ENCODE data around the gene ZNF417.
A peak's percentile ranks its signal among the peaks of the same experiment; 100 is the strongest.

The ZNF417 gene

GRCh38 chr19:57946316-57946715 is 29.9 kb upstream of the ZNF417 start:
- H3K27me3 ChIP-seq (ENCODE audit: insufficient read depth, low read length), result no peaks in the 10 kb centered on the region
- DNase-seq, result no peak
- H3K14ac ChIP-seq (ENCODE audit: low read length), result no peak overlapping the region
- peaks cover 8% of the 10 kb centered on the region for H3K79me2 ChIP-seq (ENCODE audit: control insufficient read depth, insufficient read depth, low read length, poor library complexity)
- peak overlapping the region; percentile 85 for H3K4me2 ChIP-seq (ENCODE audit: low read length)
- no peak overlapping the region for H3K23ac ChIP-seq (ENCODE audit: low read length)
- H3K9ac ChIP-seq (ENCODE audit: low read length), result no peak overlapping the region
- no peak overlapping the region for H2AK5ac ChIP-seq (ENCODE audit: low read length)
- no peak overlapping the region for H2BK120ac ChIP-seq (ENCODE audit: insufficient read depth, low read length, poor library complexity)
- no peak overlapping the region for H4K91ac ChIP-seq (ENCODE audit: low read depth, low read length)
- peak overlapping the region; percentile 97 for H3K4me3 ChIP-seq (ENCODE audit: low read depth, low read length)
- no peak overlapping the region for H2AFZ ChIP-seq (ENCODE audit: insufficient read depth, low read length, poor library complexity)
- no peak overlapping the region for H3K27ac ChIP-seq (ENCODE audit: low read depth, low read length)
- H3K18ac ChIP-seq (ENCODE audit: low read length), result no peak overlapping the region
- no peak overlapping the region for H2BK12ac ChIP-seq (ENCODE audit: low read length)
- no peak overlapping the region for H4K8ac ChIP-seq (ENCODE audit: low read depth, low read length)
- H3K4me1 ChIP-seq (ENCODE audit: control insufficient read depth in 1 of 2, insufficient read depth in 2 of 2, low read length in 2 of 2), result peaks cover 7 to 8% of the 10 kb centered on the region in 2 experiments
- no CpG with 5 or more reads among the region's 2 CpGs for WGBS (ENCODE audit: extremely low coverage, insufficient coverage, insufficient read length)
- no peak overlapping the region for H2BK5ac ChIP-seq (ENCODE audit: low read depth, low read length, poor library complexity)
- H3K4ac ChIP-seq (ENCODE audit: low read depth, low read length), result peak overlapping the region; percentile 88
- H3K79me1 ChIP-seq (ENCODE audit: low read length), result peaks cover 3% of the 10 kb centered on the region
- peaks cover 3 to 26% of the 10 kb centered on the region in 2 experiments for H3K36me3 ChIP-seq (ENCODE audit: control insufficient read depth in 1 of 2, insufficient read depth in 2 of 2, low read length in 2 of 2)
- peaks cover 17% of the 10 kb centered on the region for H3K9me3 ChIP-seq (ENCODE audit: insufficient read depth, low read depth, low read length)
- no peak overlapping the region for H4K12ac ChIP-seq (ENCODE audit: low read depth, low read length)

GRCh38 chr19:57941593-57941992 is 25.2 kb upstream of the ZNF417 start:
- H3K27me3 ChIP-seq (ENCODE audit: insufficient read depth, low read length), result no peaks in the 10 kb centered on the region
- H2AK5ac ChIP-seq (ENCODE audit: low read length), result no peak overlapping the region
- H3K4me3 ChIP-seq (ENCODE audit: low read depth, low read length), result no peak overlapping the region
- no peak overlapping the region for H2BK5ac ChIP-seq (ENCODE audit: low read depth, low read length, poor library complexity)
- no peaks in the 10 kb centered on the region for H3K79me1 ChIP-seq (ENCODE audit: low read length)
- peaks cover 3 to 32% of the 10 kb centered on the region in 2 experiments for H3K36me3 ChIP-seq (ENCODE audit: control insufficient read depth in 1 of 2, insufficient read depth in 2 of 2, low read length in 2 of 2)
- H3K9me3 ChIP-seq (ENCODE audit: insufficient read depth, low read depth, low read length), result no peaks in the 10 kb centered on the region
- no peak overlapping the region for H3K4me2 ChIP-seq (ENCODE audit: low read length)
- no peak overlapping the region for H4K91ac ChIP-seq (ENCODE audit: low read depth, low read length)
- no peak overlapping the region for H3K9ac ChIP-seq (ENCODE audit: low read length)
- no peak for DNase-seq
- no peak overlapping the region for H3K27ac ChIP-seq (ENCODE audit: low read depth, low read length)
- H2AFZ ChIP-seq (ENCODE audit: insufficient read depth, low read length, poor library complexity), result no peak overlapping the region
- no CpG with 5 or more reads among the region's 3 CpGs for WGBS (ENCODE audit: extremely low coverage, insufficient coverage, insufficient read length)
- no peak overlapping the region for H4K8ac ChIP-seq (ENCODE audit: low read depth, low read length)
- H3K4ac ChIP-seq (ENCODE audit: low read depth, low read length), result no peak overlapping the region
- peaks cover 3% of the 10 kb centered on the region for H3K79me2 ChIP-seq (ENCODE audit: control insufficient read depth, insufficient read depth, low read length, poor library complexity)
- no peak overlapping the region for H2BK120ac ChIP-seq (ENCODE audit: insufficient read depth, low read length, poor library complexity)
- H2BK12ac ChIP-seq (ENCODE audit: low read length), result no peak overlapping the region
- no peak overlapping the region for H3K14ac ChIP-seq (ENCODE audit: low read length)
- H3K18ac ChIP-seq (ENCODE audit: low read length), result no peak overlapping the region
- H4K12ac ChIP-seq (ENCODE audit: low read depth, low read length), result no peak overlapping the region
- peaks cover 3% of the 10 kb centered on the region in 2 experiments for H3K4me1 ChIP-seq (ENCODE audit: control insufficient read depth in 1 of 2, insufficient read depth in 2 of 2, low read length in 2 of 2)
- no peak overlapping the region for H3K23ac ChIP-seq (ENCODE audit: low read length)

- Histone ChIP-seq H4K91ac (ENCODE audit: low read depth, low read length) (no peak overlapping the region), H4K12ac (ENCODE audit: low read depth, low read length) (no peak overlapping the region), H3K36me3 (ENCODE audit: control insufficient read depth in 1 of 2, insufficient read depth in 2 of 2, low read length in 2 of 2) (peaks cover 3 to 7% of the 10 kb centered on the region in 2 experiments), H3K14ac (ENCODE audit: low read length) (no peak overlapping the region), H2BK5ac (ENCODE audit: low read depth, low read length, poor library complexity) (no peak overlapping the region), H3K9me3 (ENCODE audit: insufficient read depth, low read depth, low read length) (no peaks in the 10 kb centered on the region), H3K79me1 (ENCODE audit: low read length) (peaks cover 4% of the 10 kb centered on the region), H3K4me2 (ENCODE audit: low read length) (no peak overlapping the region), H3K4me3 (ENCODE audit: low read depth, low read length) (no peak overlapping the region), H3K27ac (ENCODE audit: low read depth, low read length) (no peak overlapping the region), H4K8ac (ENCODE audit: low read depth, low read length) (no peak overlapping the region), H2AFZ (ENCODE audit: insufficient read depth, low read length, poor library complexity) (no peak overlapping the region), H2AK5ac (ENCODE audit: low read length) (no peak overlapping the region), H3K23ac (ENCODE audit: low read length) (no peak overlapping the region), H3K18ac (ENCODE audit: low read length) (no peak overlapping the region), H3K4ac (ENCODE audit: low read depth, low read length) (no peak overlapping the region), H3K4me1 (ENCODE audit: control insufficient read depth in 1 of 2, insufficient read depth in 2 of 2, low read length in 2 of 2) (peaks cover 0 to 3% of the 10 kb centered on the region in 2 experiments), H3K9ac (ENCODE audit: low read length) (no peak overlapping the region), H2BK120ac (ENCODE audit: insufficient read depth, low read length, poor library complexity) (no peak overlapping the region), H3K27me3 (ENCODE audit: insufficient read depth, low read length) (no peaks in the 10 kb centered on the region), H2BK12ac (ENCODE audit: low read length) (no peak overlapping the region), H3K79me2 (ENCODE audit: control insufficient read depth, insufficient read depth, low read length, poor library complexity) (no peaks in the 10 kb centered on the region)
- no CpG with 5 or more reads among the region's 12 CpGs for WGBS (ENCODE audit: extremely low coverage, insufficient coverage, insufficient read length)
- no peak for DNase-seq
Observed at GRCh38 chr19:57935731-57936130, 19.3 kb upstream of the ZNF417 start.

GRCh38 chr19:57934820-57935665 is 18.7 kb upstream of the ZNF417 start, which contains the start of gene ZNF418:
TSS of gene ZNF418 (minus strand) at chr19:57935402. CDS start at chr19:57933822, 1,580 bp downstream.
- Histone ChIP-seq H2BK12ac (ENCODE audit: low read length) (no peak within 1 kb of the TSS), H4K8ac (ENCODE audit: low read depth, low read length) (peak within 1 kb of the TSS; percentile 63), H3K23ac (ENCODE audit: low read length) (no peak within 1 kb of the TSS), H3K14ac (ENCODE audit: low read length) (peak within 1 kb of the TSS; percentile 70), H3K27me3 (ENCODE audit: insufficient read depth, low read length) (no peaks in the 10 kb centered on the region), H3K9ac (ENCODE audit: low read length) (peak within 1 kb of the TSS; percentile 70), H3K79me2 (ENCODE audit: control insufficient read depth, insufficient read depth, low read length, poor library complexity) (no peaks in the 10 kb centered on the region), H4K12ac (ENCODE audit: low read depth, low read length) (peak within 1 kb of the TSS; percentile 12), H2BK120ac (ENCODE audit: insufficient read depth, low read length, poor library complexity) (peak within 1 kb of the TSS; percentile 37), H3K36me3 (ENCODE audit: control insufficient read depth in 1 of 2, insufficient read depth in 2 of 2, low read length in 2 of 2) (peaks cover 4 to 12% of the 10 kb centered on the region in 2 experiments), H2AK5ac (ENCODE audit: low read length) (no peak within 1 kb of the TSS), H4K91ac (ENCODE audit: low read depth, low read length) (peak within 1 kb of the TSS; percentile 13), H3K4me1 (ENCODE audit: control insufficient read depth in 1 of 2, insufficient read depth in 2 of 2, low read length in 2 of 2) (peaks cover 0 to 3% of the 10 kb centered on the region in 2 experiments), H2BK5ac (ENCODE audit: low read depth, low read length, poor library complexity) (no peak within 1 kb of the TSS), H3K18ac (ENCODE audit: low read length) (peak within 1 kb of the TSS; percentile 33), H3K79me1 (ENCODE audit: low read length) (peaks cover 4% of the 10 kb centered on the region), H3K27ac (ENCODE audit: low read depth, low read length) (no peak within 1 kb of the TSS), H3K4me2 (ENCODE audit: low read length) (peak within 1 kb of the TSS; percentile 77), H3K4me3 (ENCODE audit: low read depth, low read length) (peak within 1 kb of the TSS; percentile 86), H3K4ac (ENCODE audit: low read depth, low read length) (no peak within 1 kb of the TSS), H3K9me3 (ENCODE audit: insufficient read depth, low read depth, low read length) (peaks cover 2% of the 10 kb centered on the region), H2AFZ (ENCODE audit: insufficient read depth, low read length, poor library complexity) (peak within 1 kb of the TSS; percentile 51)
- WGBS (ENCODE audit: extremely low coverage, insufficient coverage, insufficient read length), result no CpG with 5 or more reads among the region's 54 CpGs
- DNase-seq, result peak; percentile 77 to 89
